ENCODE data around the gene SLC22A3.
A peak's percentile ranks its signal among the peaks of the same experiment; 100 is the strongest.

Gene SLC22A3

GRCh38 chr6:160421854-160422253 lies 73.7 kb downstream of the SLC22A3 start:
- no peak overlapping the region for H2BK15ac ChIP-seq (ENCODE audit: low read depth, poor library complexity, severe bottlenecking)
- no peak overlapping the region for H4K8ac ChIP-seq (ENCODE audit: low read length)
- no peaks in the 10 kb centered on the region for H3K36me3 ChIP-seq (ENCODE audit: control insufficient read depth in 1 of 2, insufficient read depth in 2 of 2, low read depth in 1 of 2, low read length in 2 of 2)
- no peak overlapping the region for H4K91ac ChIP-seq (ENCODE audit: low read length)
- no peak overlapping the region for H2BK5ac ChIP-seq (ENCODE audit: low read depth, low read length, poor library complexity, severe bottlenecking)
- H2AK5ac ChIP-seq (ENCODE audit: low read length, severe bottlenecking): no peak overlapping the region
- no peak overlapping the region for H3K4ac ChIP-seq (ENCODE audit: low read depth in 1 of 2, low read length in 2 of 2)
- H3K79me1 ChIP-seq (replicated peaks; ENCODE audit: low read length, poor library complexity, severe bottlenecking): no peaks in the 10 kb centered on the region
- H3K27ac ChIP-seq (ENCODE audit: low read length, poor library complexity, severe bottlenecking): no peak overlapping the region
- H3K14ac ChIP-seq (ENCODE audit: low read length in 2 of 2): no peak overlapping the region
- H2AFZ ChIP-seq (ENCODE audit: low read depth, low read length): no peak overlapping the region
- H2BK120ac ChIP-seq (ENCODE audit: low read depth, low read length): no peak overlapping the region
- WGBS: 90% methylated on average over 5 of the region's 5 CpGs
- H3K9me3 ChIP-seq (ENCODE audit: control insufficient read depth, low read length): no peaks in the 10 kb centered on the region
- H3K27me3 ChIP-seq (ENCODE audit: control insufficient read depth in 1 of 2, insufficient read depth in 1 of 2, low read length in 2 of 2): no peaks in the 10 kb centered on the region
- H3K9ac ChIP-seq (ENCODE audit: low read length): peak overlapping the region; percentile 86
- peak overlapping the region in 1 of 2 experiments; percentile 17 for H3K4me3 ChIP-seq (ENCODE audit: insufficient read depth in 1 of 2, low read depth in 1 of 2, low read length in 2 of 2)
- no peaks in the 10 kb centered on the region for H3K4me1 ChIP-seq (ENCODE audit: control insufficient read depth, insufficient read depth, low read depth, low read length)
- H3K23ac ChIP-seq (ENCODE audit: low read length in 2 of 2): no peak overlapping the region
- no peak overlapping the region for H3K4me2 ChIP-seq (ENCODE audit: low read length, poor library complexity, severe bottlenecking)
- no peak overlapping the region for H3K18ac ChIP-seq (ENCODE audit: low read depth in 1 of 2, low read length in 2 of 2)
- no peak overlapping the region for H2BK12ac ChIP-seq (ENCODE audit: low read length in 2 of 2)
- DNase-seq: no peak

GRCh38 chr6:160424256-160424655 lies 76.1 kb downstream of the SLC22A3 start:
- H4K91ac ChIP-seq (ENCODE audit: low read length): no peak overlapping the region
- no peak overlapping the region for H3K23ac ChIP-seq (ENCODE audit: low read length in 2 of 2)
- peaks cover 5% of the 10 kb centered on the region for H3K4me1 ChIP-seq (ENCODE audit: control insufficient read depth, insufficient read depth, low read depth, low read length)
- no peak overlapping the region for H3K4me3 ChIP-seq (ENCODE audit: insufficient read depth in 1 of 2, low read depth in 1 of 2, low read length in 2 of 2)
- no peak overlapping the region for H2BK120ac ChIP-seq (ENCODE audit: low read depth, low read length)
- H3K9me3 ChIP-seq (ENCODE audit: control insufficient read depth, low read length): no peaks in the 10 kb centered on the region
- no peak overlapping the region for H4K8ac ChIP-seq (ENCODE audit: low read length)
- H3K27me3 ChIP-seq (ENCODE audit: control insufficient read depth in 1 of 2, insufficient read depth in 1 of 2, low read length in 2 of 2): no peaks in the 10 kb centered on the region
- H2BK15ac ChIP-seq (ENCODE audit: low read depth, poor library complexity, severe bottlenecking): no peak overlapping the region
- no peak overlapping the region for H2AFZ ChIP-seq (ENCODE audit: low read depth, low read length)
- no peak overlapping the region for H3K4ac ChIP-seq (ENCODE audit: low read depth in 1 of 2, low read length in 2 of 2)
- no peaks in the 10 kb centered on the region for H3K79me1 ChIP-seq (replicated peaks; ENCODE audit: low read length, poor library complexity, severe bottlenecking)
- no peak overlapping the region for H2BK12ac ChIP-seq (ENCODE audit: low read length in 2 of 2)
- H2AK5ac ChIP-seq (ENCODE audit: low read length, severe bottlenecking): no peak overlapping the region
- H3K27ac ChIP-seq (ENCODE audit: low read length, poor library complexity, severe bottlenecking): no peak overlapping the region
- no peak overlapping the region for H2BK5ac ChIP-seq (ENCODE audit: low read depth, low read length, poor library complexity, severe bottlenecking)
- H3K9ac ChIP-seq (ENCODE audit: low read length): no peak overlapping the region
- no peak overlapping the region for H3K14ac ChIP-seq (ENCODE audit: low read length in 2 of 2)
- H3K18ac ChIP-seq (ENCODE audit: low read depth in 1 of 2, low read length in 2 of 2): no peak overlapping the region
- peaks cover 0 to 5% of the 10 kb centered on the region in 2 experiments for H3K36me3 ChIP-seq (ENCODE audit: control insufficient read depth in 1 of 2, insufficient read depth in 2 of 2, low read depth in 1 of 2, low read length in 2 of 2)
- H3K4me2 ChIP-seq (ENCODE audit: low read length, poor library complexity, severe bottlenecking): no peak overlapping the region
- no peak for DNase-seq

GRCh38 chr6:160426136-160426535 lies 78.0 kb downstream of the SLC22A3 start:
- Histone ChIP-seq H3K27ac (ENCODE audit: low read length, poor library complexity, severe bottlenecking) (no peak overlapping the region), H3K9ac (ENCODE audit: low read length) (no peak overlapping the region), H3K36me3 (ENCODE audit: control insufficient read depth in 1 of 2, insufficient read depth in 2 of 2, low read depth in 1 of 2, low read length in 2 of 2) (peaks cover 0 to 5% of the 10 kb centered on the region in 2 experiments), H2AK5ac (ENCODE audit: low read length, severe bottlenecking) (no peak overlapping the region), H3K14ac (ENCODE audit: low read length in 2 of 2) (no peak overlapping the region), H3K4me1 (ENCODE audit: control insufficient read depth, insufficient read depth, low read depth, low read length) (peaks cover 5% of the 10 kb centered on the region), H3K4ac (ENCODE audit: low read depth in 1 of 2, low read length in 2 of 2) (no peak overlapping the region), H4K8ac (ENCODE audit: low read length) (no peak overlapping the region), H4K91ac (ENCODE audit: low read length) (no peak overlapping the region), H3K27me3 (ENCODE audit: control insufficient read depth in 1 of 2, insufficient read depth in 1 of 2, low read length in 2 of 2) (no peaks in the 10 kb centered on the region), H2AFZ (ENCODE audit: low read depth, low read length) (no peak overlapping the region), H2BK120ac (ENCODE audit: low read depth, low read length) (no peak overlapping the region), H2BK5ac (ENCODE audit: low read depth, low read length, poor library complexity, severe bottlenecking) (no peak overlapping the region), H3K4me3 (ENCODE audit: insufficient read depth in 1 of 2, low read depth in 1 of 2, low read length in 2 of 2) (no peak overlapping the region), H3K79me1 (replicated peaks; ENCODE audit: low read length, poor library complexity, severe bottlenecking) (no peaks in the 10 kb centered on the region), H3K18ac (ENCODE audit: low read depth in 1 of 2, low read length in 2 of 2) (no peak overlapping the region), H3K23ac (ENCODE audit: low read length in 2 of 2) (no peak overlapping the region), H3K4me2 (ENCODE audit: low read length, poor library complexity, severe bottlenecking) (no peak overlapping the region), H2BK15ac (ENCODE audit: low read depth, poor library complexity, severe bottlenecking) (no peak overlapping the region), H3K9me3 (ENCODE audit: control insufficient read depth, low read length) (no peaks in the 10 kb centered on the region), H2BK12ac (ENCODE audit: low read length in 2 of 2) (no peak overlapping the region)
- no peak for DNase-seq
- WGBS: 55% methylated on average over 1 of the region's 3 CpGs

GRCh38 chr6:160427312-160428068 lies 79.3 kb downstream of the SLC22A3 start:
- Histone ChIP-seq H2BK120ac (ENCODE audit: low read depth, low read length) (no peak overlapping the region), H3K36me3 (ENCODE audit: control insufficient read depth in 1 of 2, insufficient read depth in 2 of 2, low read depth in 1 of 2, low read length in 2 of 2) (peaks cover 0 to 5% of the 10 kb centered on the region in 2 experiments)

More at GRCh38 chr6:160427312-160428068, 79.3 kb downstream of the SLC22A3 start:
- no peak overlapping the region for H3K4ac ChIP-seq (ENCODE audit: low read depth in 1 of 2, low read length in 2 of 2)
- no peak overlapping the region for H3K14ac ChIP-seq (ENCODE audit: low read length in 2 of 2)
- no peaks in the 10 kb centered on the region for H3K79me1 ChIP-seq (replicated peaks; ENCODE audit: low read length, poor library complexity, severe bottlenecking)
- no peak overlapping the region for H3K27ac ChIP-seq (ENCODE audit: low read length, poor library complexity, severe bottlenecking)
- H3K18ac ChIP-seq (ENCODE audit: low read depth in 1 of 2, low read length in 2 of 2): no peak overlapping the region
- H3K23ac ChIP-seq (ENCODE audit: low read length in 2 of 2): no peak overlapping the region
- 95% methylated on average over 5 of the region's 5 CpGs for WGBS
- no peak overlapping the region for H2AK5ac ChIP-seq (ENCODE audit: low read length, severe bottlenecking)
- H2BK15ac ChIP-seq (ENCODE audit: low read depth, poor library complexity, severe bottlenecking): no peak overlapping the region
- no peaks in the 10 kb centered on the region for H3K27me3 ChIP-seq (ENCODE audit: control insufficient read depth in 1 of 2, insufficient read depth in 1 of 2, low read length in 2 of 2)
- H3K9me3 ChIP-seq (ENCODE audit: control insufficient read depth, low read length): no peaks in the 10 kb centered on the region
- H2BK5ac ChIP-seq (ENCODE audit: low read depth, low read length, poor library complexity, severe bottlenecking): no peak overlapping the region
- H3K4me1 ChIP-seq (ENCODE audit: control insufficient read depth, insufficient read depth, low read depth, low read length): peaks cover 5% of the 10 kb centered on the region
- H2BK12ac ChIP-seq (ENCODE audit: low read length in 2 of 2): no peak overlapping the region
- no peak for DNase-seq
- H2AFZ ChIP-seq (ENCODE audit: low read depth, low read length): no peak overlapping the region
- H3K9ac ChIP-seq (ENCODE audit: low read length): no peak overlapping the region
- no peak overlapping the region for H3K4me2 ChIP-seq (ENCODE audit: low read length, poor library complexity, severe bottlenecking)
- no peak overlapping the region for H3K4me3 ChIP-seq (ENCODE audit: insufficient read depth in 1 of 2, low read depth in 1 of 2, low read length in 2 of 2)
- H4K91ac ChIP-seq (ENCODE audit: low read length): no peak overlapping the region
- H4K8ac ChIP-seq (ENCODE audit: low read length): no peak overlapping the region
